PC-3 (cell line): ENCODE measurements around the gene NCMAP.

Experiments used
- EZH2 ChIP-seq: fragments of 300-600 bp; sonication (generic); IDR thresholded peaks from one replicate; pipeline ENCODE4 v1.6.1; 2017; ENCODE audit warnings: antibody characterized with exemption, mild to moderate bottlenecking, low read length; ENCODE audit not compliant: unreplicated experiment
- TF ChIP-seq, protein P1 (sequence below): fragments of 300-600 bp; sonication (generic); conservative IDR thresholded peaks from 2 replicates; pipeline ENCODE4 v1.5.1; 2017; ENCODE audit warnings: antibody characterized with exemption, low read depth, mild to moderate bottlenecking, low read length

DNA sequence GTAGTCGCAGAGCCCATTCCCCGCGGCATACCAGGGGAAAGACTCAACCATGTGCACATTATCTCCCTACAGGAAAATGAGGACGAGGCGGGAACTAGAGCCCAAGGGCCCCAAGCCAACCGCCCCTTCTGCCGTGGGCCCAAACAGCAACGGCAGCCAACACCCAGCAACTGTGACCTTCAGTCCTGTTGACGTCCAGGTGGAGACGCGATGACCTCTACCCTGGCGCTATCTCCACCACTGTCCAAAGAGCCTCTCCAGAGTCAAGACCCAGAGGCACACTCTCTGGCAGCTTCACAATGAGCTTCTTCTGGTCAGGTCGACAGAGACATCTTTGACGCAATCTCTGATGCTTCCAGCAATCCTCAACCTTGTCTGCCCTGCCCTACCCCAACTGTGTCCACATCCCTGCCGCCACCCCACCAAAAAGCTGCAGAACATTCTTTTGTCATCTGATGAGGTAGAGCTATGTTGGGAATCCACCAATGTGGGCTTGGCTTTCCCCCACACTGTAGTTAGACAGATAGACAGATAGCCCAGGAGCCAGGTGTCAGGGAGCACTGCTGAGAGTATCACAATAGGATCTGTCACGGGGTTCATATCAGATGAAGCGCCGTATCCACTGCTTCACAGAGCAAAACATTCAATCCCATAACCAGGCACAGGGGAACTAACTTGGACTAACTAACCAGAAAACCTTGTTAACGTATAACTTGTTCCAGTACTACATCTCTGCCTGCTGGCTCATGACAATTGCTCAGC lies 49.8 kb downstream of the NCMAP start:
- TF ChIP-seq, protein P1, sequence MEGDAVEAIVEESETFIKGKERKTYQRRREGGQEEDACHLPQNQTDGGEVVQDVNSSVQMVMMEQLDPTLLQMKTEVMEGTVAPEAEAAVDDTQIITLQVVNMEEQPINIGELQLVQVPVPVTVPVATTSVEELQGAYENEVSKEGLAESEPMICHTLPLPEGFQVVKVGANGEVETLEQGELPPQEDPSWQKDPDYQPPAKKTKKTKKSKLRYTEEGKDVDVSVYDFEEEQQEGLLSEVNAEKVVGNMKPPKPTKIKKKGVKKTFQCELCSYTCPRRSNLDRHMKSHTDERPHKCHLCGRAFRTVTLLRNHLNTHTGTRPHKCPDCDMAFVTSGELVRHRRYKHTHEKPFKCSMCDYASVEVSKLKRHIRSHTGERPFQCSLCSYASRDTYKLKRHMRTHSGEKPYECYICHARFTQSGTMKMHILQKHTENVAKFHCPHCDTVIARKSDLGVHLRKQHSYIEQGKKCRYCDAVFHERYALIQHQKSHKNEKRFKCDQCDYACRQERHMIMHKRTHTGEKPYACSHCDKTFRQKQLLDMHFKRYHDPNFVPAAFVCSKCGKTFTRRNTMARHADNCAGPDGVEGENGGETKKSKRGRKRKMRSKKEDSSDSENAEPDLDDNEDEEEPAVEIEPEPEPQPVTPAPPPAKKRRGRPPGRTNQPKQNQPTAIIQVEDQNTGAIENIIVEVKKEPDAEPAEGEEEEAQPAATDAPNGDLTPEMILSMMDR = no peak
- no peak for TF ChIP-seq EZH2
